ENCODE measurements around the gene NMUR1.
"Not testable (repeated sequence)": the region's sequence is repeated elsewhere in the genome, so short reads cannot be mapped to it uniquely, and the experiment has no call there.

NMUR1 gene, protein sequence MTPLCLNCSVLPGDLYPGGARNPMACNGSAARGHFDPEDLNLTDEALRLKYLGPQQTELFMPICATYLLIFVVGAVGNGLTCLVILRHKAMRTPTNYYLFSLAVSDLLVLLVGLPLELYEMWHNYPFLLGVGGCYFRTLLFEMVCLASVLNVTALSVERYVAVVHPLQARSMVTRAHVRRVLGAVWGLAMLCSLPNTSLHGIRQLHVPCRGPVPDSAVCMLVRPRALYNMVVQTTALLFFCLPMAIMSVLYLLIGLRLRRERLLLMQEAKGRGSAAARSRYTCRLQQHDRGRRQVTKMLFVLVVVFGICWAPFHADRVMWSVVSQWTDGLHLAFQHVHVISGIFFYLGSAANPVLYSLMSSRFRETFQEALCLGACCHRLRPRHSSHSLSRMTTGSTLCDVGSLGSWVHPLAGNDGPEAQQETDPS

DNA sequence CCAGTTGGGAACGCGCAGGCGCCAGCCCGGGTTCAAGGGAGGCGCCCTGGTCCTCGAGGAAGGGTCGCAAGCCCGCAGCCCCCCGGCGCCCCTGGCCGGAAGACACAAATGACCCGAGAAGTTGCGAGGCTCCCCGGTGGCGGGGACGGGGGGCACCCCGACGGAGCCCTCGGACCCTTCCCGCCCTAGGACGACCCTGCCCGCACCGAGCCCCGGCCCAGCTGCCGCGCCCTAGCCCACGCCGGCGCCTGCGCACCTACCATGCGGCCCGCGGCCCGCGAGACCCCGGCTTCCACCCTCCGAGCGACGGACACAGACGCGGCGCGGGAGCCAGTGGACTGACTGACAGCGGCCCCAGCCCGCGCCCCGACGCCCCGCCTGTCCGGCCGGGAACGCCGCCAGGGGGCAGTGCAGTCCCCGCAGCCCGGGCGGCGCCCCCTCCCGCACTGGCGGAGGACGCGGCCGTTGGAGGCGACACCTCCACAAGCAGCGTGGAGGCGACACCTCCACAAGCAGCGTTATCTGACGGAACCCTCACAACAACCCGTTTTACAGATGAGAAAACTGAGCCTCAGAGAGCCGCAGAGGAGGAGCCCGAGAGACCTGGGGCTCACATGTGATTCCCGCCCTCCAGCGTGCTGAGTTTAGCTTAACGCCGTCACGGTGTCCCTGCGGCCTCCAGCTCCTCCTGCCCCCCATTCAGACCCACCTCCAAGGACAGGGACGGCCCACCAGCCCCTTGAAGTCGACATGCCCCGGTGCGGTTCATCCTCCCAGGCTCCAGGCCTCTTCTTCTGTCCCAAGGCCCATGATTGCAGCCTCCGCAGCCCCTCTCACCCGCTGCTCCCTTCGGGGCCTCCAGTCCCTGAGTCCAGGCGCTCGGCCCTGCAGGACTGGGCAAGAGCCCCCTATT is at the start of gene NMUR1:
TSS of gene NMUR1 (minus strand) at position 347 of the 913 bp plus-strand sequence. CDS start at position 263, 84 bp downstream.
- DNase-seq (ENCODE audit: low spot score): no peak

DNA sequence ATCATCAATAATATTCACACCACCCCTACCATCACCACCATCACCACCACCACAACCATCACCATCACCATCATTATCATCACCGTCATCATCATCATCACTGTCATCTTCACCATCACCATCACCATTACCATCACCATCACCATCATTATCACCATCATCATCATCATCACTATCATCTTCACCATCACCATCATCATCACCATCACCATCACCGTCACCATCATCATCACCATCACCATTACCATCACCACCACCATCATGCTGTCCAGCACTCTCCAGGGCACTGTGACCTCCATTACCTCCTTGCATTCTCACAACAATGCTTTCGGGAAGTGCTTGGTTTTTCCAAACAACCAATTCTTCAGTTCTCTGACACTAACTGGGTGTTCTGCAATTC is 49.3 kb upstream of the NMUR1 start:
- DNase-seq (ENCODE audit: low spot score): no peak

DNA sequence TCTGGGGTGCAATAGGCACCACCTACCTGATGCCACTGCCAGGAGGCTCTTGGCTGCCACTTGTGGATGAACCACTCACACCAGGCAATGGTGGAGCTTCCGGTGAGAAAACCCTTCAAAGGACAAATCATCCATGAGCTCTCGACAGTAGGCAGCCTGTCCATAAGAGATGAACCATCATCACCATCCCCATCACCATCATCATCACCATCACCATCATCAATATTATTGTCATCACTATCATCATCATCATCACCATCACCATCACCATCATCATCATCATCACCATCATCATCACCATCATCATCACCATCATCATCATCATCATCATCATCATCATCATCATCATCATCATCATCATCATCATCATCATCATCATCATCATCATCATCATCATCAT is 48.4 kb upstream of the NMUR1 start:
- not testable (repeated sequence) for DNase-seq (ENCODE audit: low spot score)

DNA sequence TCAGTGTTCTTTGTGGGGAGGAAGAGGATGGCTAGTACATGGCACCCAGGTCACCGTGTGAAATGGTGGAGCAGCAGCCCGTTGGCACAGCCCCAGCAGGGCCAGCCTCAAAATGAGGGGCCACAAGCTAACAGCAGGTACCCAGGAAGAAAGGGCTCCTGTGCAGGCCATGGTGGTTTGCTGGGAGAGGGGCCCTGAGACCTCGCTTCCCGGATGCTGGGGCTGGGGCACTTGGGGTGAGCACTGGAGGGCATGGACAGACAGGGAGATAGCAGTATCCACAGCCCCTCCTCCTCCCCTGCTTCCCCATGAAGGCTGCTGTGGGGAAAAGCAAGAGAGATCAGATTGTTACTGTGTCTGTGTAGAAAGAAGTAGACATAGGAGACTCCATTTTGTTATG is 46.2 kb upstream of the NMUR1 start:
- no peak for DNase-seq (ENCODE audit: low spot score)

DNA sequence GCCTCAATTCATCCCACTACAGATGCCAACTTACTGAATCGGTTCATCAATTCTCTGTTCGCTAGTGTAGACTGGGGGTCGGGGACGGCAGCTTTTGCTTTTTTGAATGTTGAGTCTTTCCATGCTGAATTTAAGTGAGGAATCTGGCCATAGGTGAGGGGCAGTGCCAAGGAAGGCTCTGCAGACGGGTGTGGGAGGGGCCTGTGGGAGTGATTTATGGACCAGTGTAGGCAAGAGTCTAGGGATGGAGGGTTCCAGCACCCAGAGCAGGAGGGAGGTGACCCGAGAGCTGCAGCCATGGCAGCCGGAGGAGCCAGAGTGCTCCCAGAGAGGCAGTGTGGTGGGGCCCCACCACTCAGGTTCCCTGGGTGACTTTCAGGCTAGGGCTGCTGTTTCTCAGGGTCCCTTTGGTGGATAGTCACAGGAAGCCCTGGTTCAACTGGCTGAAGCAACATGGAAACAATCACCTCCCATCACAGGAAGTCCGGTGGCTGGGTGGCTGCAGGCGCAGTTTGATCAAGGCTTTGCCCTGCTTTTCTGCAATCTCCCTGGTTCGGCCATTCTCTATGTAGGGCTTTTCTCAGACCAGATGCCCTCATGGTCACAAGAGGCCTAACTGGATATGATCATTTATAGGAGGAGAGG is 45.5 kb upstream of the NMUR1 start:
- DNase-seq (ENCODE audit: low spot score): no peak

DNA sequence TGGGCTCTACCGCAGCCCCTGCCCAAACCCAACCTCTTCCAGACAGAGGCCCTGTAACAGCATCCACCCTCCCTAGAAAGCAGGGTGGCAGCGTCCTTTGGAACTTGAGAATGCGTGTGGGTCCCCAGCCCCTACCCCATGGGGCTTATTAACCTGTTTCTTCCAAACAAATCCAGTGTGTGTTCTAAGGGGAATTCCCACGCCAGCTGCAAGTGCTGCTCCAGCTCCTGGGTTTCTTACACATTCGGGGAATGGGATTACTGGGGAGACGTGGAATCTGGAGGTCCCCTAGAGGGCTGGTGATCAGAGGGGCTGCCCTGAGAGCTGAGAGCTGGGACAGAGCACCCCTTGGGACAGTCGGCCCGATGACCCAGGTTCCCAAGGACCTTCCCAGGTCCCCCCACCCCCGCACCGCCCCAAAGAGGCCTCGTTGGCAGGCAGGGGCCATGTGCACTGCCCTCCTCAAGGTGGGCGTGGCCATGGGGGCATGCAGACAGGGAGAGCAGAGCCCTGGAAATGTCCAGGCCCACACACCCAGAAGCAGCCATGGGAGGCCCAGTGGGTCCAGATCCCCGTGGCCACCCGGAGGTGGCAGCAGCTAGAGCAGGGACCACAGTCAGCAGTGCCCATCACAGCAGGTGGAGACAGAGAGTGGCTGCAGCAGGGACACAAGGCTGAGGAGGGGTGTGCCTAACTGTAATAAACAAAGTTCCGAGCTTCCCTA is 43.6 kb upstream of the NMUR1 start:
- DNase-seq (ENCODE audit: low spot score): no peak

DNA sequence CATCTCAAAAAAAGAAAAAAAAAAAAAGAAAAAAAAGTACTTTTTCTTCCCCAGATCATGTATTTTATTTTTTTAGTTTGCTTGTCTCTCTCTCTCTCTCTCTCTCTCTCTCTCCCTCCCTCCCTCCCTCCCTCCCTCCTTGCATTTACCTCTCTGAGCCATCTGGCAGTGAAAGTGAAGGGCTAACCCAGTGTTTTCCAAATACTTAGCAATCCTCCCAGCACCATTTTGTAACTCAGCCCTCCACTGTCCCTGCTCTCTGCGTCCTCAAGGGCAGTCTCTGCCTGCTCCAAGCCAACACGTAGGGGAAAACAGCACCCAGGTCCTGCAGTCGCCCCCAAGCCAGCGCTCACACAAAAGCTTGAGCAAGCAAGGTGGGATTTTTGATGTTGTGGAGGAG is 42.9 kb upstream of the NMUR1 start:
- no peak for DNase-seq (ENCODE audit: low spot score)

DNA sequence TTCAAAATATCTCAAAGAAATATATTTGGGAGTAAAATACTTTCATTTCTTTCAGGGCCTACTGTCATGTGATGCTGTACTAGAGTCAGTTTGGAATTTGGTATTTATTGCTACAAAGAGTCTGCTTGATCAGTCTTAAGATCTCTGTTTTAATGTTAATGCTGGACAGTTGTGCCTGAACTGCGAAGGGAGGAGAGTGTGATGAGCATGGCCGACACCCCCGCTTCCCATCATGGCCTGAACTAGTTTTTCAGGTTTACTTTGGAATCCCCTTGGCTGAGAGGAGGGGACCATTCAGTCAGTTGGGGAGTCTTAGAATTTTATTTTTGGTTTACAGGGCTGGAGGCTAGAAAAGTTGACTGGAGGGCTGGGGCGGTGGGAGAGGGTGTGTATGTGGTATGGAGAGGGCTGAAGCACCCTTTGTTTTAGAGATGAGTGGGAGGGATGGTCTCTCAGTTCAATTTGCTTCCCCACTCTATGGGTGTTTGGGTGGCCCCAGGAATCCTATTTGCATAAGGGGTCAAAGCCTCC is 41.5 kb upstream of the NMUR1 start:
- DNase-seq (ENCODE audit: low spot score): no peak

DNA sequence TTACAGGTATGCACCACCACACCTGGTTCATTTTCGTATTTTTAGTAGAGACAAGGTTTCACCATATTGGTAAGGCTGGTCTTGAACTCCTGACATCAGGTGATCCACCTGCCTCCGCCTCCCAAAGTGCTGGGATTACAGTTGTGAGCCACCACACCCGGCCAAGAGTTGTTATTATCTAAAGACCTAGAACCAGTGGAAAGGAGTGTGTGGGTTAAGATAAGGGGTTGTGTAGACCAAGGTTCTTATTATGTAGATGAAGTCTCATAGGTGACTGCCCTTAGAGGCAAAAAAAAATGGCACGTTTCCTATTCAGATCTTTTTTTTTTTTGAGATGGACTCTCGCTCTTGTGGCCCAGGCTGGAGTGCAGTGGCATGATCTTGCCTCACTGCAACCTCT is 40.7 kb upstream of the NMUR1 start:
- DNase-seq (ENCODE audit: low spot score): not testable (repeated sequence)

DNA sequence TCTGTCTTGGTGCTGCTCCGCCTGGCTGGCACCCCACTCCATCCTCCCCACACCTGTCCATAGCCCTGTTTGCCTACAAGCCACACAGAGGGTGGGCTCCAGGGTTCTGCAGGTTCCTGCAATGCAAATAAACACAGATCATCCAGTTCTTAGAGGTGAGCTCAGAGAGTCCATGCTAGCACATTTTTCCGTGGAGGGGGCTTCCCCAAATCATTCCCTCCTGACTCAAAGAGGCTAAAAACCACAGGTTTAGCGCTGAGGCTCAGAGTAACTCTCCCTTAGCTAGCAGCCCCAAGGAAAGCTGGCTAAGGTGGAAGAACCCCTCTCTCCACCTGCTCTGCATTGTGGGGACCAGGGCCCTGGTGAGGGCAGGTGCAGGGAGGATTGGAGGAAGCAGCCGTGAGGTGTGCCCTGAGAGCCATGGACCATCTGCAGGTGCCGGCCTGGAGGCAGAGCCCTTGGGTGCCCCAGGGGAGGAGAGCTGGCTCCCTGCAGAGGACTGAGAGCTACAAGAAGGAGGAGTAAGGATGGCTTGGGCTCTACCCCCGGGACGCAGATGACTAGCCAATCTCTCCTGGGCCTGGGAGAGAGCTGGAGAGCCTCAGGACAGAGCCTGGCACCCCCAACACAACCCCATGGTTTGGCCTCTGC is 38.7 kb upstream of the NMUR1 start:
- no peak for DNase-seq (ENCODE audit: low spot score)

DNA sequence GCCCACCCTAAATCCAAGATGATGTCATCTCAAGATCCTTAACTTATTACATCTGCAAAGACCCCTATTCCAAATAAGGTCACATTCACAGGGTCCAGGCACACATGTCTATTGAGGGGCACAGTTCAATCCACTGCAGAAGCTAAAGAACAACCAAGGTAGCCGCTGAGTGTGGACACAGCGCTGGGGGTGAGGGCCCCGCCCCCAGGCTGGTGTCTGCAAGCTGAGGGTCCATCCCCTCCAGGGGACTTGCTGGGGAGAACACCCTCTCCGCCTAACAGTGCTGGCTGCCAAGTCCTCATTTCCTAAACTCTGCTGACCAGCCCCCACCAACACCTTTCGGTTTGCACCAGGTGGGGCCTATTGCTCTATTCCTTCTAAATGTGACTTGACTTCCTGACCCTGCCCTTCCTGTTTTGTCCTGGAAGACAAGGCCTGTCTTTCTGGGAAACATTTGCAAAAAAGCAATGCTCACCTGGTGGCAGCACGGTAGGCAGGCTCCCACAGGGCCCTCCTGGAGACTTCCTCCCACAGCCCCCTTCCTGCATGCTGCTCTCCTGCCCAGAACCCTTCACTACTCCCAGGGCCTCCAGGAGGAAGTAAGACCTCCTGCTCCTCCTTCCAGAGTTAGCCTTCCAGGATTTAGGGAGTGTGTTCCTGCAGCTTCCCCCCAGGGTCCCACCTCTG is 38.0 kb upstream of the NMUR1 start:
- no peak for DNase-seq (ENCODE audit: low spot score)

DNA sequence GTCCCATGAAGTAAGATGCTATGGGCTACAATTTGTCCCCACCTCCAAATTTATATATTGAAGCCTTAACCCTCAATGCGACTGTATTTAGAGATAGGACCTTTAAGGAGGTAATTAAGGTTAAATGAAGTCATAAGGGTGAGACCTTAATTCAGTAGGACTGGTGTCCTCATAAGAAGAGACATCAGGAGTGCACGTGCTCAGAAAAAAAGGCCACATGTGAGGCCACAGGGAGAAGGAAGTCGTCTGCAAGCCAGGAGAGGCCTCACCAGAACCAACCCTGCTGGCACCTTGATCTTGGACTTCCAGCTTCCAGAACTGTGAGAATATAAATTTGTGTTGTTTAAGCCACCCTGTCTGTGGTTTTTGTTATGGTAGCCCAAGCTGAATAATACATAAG is 36.9 kb upstream of the NMUR1 start:
- DNase-seq (ENCODE audit: low spot score): no peak

DNA sequence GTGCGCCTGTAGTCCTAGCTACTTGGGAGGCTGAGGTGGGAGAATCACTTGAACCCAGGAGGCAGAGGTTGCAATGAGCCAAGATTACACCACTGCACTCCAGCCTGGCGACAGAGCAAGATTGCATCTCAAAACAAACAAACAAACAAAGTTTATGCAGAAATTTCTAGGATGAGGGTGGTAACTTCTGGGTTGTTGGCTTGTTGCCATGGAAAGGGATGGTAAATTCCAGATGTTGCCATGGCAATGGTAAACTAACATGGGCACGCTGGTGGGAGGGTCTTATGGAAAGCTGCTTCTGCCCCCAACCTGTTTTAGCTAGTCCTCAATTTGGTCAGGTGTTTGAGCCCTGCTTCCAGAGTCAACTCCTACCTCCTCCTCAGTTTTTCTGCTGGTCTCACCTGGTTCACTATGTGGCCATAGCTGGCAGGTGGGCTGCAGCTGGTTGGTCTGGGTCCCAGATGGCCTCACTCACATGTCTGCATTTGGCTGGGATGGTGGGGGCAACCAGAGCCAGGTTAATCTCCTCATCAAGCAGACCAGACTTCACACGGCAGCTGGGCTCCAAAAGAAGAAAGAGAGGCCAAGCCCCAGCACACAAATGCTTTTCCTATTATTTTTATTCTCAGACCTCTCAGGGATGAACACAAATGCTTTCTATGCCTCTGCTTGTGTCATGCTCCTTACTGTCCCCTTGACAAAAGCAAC is 35.8 kb upstream of the NMUR1 start:
- DNase-seq (ENCODE audit: low spot score): no peak

DNA sequence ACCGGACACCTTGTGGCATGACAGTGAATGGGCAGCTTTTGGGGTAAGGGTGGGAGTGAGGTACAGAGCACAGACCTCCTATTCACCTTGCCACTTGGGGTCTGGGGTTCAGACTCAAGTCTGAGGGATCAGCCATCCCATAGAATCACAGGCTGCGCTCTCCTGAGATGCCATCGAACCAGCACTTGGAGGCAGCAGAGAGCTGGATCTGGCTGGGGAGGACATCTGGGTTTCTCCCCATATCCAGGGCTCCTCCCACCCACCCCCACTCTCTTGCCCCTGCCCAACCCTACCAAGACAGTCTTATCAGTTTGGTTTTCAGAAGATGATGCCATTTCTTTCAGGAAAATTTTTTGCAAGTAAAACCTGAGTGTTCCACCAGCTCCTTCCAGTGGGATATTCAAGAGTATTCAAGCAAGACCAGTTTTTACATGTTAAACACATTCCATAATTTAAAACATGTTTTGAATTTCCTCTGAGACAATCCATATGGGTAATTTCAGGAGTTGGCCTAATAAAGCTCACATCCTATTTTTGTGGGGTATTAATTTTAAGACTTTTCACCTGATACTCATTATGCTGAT is 33.2 kb upstream of the NMUR1 start:
- DNase-seq (ENCODE audit: low spot score): peak; percentile 63

DNA sequence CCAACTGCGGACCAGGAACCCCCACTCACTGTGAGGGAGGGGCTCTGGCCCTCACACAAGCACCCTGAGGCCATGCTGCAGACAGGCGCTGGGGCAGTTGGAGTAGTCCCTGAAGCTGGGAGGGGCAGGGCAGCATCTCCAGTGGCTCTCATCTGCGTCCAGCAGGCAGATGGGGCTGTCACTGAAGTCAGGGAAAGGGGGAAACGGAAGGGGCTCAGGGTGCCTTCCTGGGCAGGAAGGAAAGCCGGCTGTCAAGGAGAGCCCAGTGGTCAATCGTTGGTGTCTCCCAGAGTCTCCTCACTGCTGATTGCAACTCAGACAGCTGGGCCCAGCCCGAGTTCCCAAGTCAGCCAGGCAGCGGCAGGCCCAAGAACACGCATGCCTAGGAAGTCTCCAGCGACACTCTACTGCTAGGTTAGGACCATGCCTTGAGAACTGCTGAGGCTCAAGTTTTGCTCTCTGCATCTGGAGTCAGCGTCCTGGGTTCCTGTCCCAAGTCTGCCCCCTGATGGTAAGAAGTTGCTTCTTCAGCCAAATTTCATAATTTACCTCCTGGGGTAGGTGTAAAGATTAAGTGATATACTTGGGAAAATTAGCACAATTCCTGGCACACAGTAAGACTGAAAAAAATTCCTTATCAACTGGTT is 27.4 kb upstream of the NMUR1 start:
- DNase-seq (ENCODE audit: low spot score): peak; percentile 73

DNA sequence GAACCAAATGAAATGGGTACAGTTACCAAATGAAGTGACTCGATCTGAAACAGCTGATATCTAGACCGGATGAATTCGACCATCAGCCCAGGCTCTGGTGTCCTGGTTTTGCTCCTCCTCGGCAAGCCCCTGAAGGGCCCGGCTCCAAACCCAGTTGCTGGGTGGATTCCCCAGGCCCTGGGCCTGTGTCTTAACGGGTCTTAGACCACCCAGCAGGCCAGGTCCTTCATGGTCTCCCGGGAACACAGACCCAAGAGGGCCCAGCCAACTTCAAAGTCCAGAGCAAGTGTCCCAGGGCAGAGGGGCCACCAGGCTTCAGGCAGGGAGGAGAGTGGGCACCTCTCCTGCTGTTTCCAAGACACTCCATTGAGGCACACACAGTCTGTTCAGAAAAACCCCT is 26.7 kb upstream of the NMUR1 start:
- DNase-seq (ENCODE audit: low spot score): no peak

DNA sequence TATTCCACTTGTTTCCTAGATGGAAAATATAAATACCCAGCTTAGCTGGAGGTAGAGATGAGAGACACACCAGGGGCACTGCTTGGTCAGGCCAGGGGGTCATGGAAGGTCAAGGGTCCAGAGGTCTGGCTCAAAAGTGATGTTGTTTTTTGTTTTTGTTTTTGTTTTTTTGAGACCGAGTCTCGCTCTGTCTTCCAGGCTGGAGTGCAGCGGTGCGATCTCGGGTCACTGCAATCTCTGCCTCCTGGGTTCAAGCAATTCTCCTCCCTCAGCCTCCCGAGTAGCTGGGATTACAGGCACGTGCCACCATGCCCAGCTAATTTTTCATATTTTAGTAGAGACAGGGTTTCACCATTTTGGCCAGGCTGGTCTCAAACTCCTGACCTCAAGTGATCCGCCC is 26.3 kb upstream of the NMUR1 start:
- not testable (repeated sequence) for DNase-seq (ENCODE audit: low spot score)

DNA sequence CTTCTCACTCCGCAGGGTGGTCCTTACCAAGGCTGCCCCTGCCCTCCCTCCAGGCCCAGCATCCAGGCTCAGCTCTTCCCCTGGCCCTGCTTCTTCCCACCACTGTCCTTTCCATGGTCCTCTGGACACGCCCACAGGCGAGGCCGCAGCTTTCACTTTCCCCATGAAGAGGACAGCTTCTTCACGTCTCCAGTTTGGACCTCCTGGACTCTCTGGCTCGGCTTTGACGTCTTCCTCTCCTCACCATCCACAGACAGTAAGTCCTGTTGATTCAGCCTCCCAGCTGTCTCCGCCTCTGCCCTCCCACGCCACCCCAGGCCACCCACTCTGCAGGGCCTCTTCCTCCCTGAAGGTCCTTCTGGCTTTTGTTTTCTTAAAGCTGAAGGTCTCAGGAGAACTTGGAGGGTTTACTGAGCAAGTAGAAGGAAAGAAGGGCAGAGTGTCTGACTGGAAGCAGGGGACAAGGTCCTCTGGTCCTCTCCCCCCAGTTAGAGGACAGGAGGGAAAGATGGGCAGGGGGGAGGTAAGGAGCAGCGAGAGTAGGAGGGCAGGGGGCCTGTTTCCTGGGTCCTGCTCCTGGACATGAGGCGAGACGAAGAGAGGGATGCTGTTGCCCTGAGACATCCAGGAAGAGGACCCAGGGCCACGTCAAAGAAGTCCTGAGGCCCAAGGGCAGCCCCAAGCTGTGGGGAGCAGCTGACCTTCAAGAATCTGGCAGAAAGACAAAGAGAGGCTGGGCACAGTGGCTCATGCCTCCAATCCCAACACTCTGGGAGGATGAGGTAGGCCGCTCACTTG is 24.7 kb upstream of the NMUR1 start:
- DNase-seq (ENCODE audit: low spot score): no peak

Data from COLO829 (cell line).